Epithelial cell of proximal tubule (primary cell): ENCODE data around the gene CAPNS1. TPM values are rescaled to one million over a fixed set of nuclear protein-coding genes. Genes with fewer than 3 reads are reported as not detected.
A peak's percentile ranks its signal among the peaks of the same experiment; 100 is the strongest.

ENCODE experiments used
- DNase-seq: peaks from one replicate; pipeline ENCODE4 v3.0.0-alpha.2; 2011; ENCODE audit warnings: low read depth
- H3K4me3 ChIP-seq: 2 replicates; pipeline ENCODE4 v1.5.1; 2011; ENCODE audit warnings: low read depth, mild to moderate bottlenecking, low read length
- CTCF ChIP-seq: conservative IDR thresholded peaks from 2 replicates; pipeline ENCODE4 v1.5.1; 2012; ENCODE audit warnings: low read depth, mild to moderate bottlenecking, low read length
- total RNA-seq: library from RNA; depleted of rRNA; stranded (reverse); fragments of >200 nt; gene quantifications from 2 replicates; pipeline ENCODE4 v1.2.3, GENCODE V29; 2015

CAPNS1 gene
- total RNA-seq, 1 donor from 2014 or later: 267 TPM

GRCh38 chr19:36113894-36114720 lies 25.8 kb upstream of the CAPNS1 start:
- H3K4me3 ChIP-seq: peak overlapping the region; percentile 90
- peak; percentile 35 for TF ChIP-seq CTCF
- no peak for DNase-seq

GRCh38 chr19:36114721-36115452 lies 25.0 kb upstream of the CAPNS1 start, which contains the start of gene POLR2I:
TSS of gene POLR2I (minus strand) at chr19:36114875. CDS start at chr19:36114856, 19 bp downstream.
- DNase-seq: peak; percentile 97
- TF ChIP-seq CTCF: no peak
- H3K4me3 ChIP-seq: peak within 1 kb of the TSS; percentile 90

GRCh38 chr19:36115453-36116343 lies 24.2 kb upstream of the CAPNS1 start, which contains the start of gene TBCB:
TSS of gene TBCB (plus strand) at chr19:36115468. CDS start at chr19:36115561, 93 bp downstream.
- no peak for DNase-seq
- TF ChIP-seq CTCF: no peak
- H3K4me3 ChIP-seq: peak within 1 kb of the TSS; percentile 90

- no peak for TF ChIP-seq CTCF
- peak overlapping the region; percentile 81 for H3K4me3 ChIP-seq
- no peak for DNase-seq
These were observed 23.6 kb upstream of the CAPNS1 start for GRCh38 chr19:36116344-36116637.

- no peak for DNase-seq
- H3K4me3 ChIP-seq: no peak overlapping the region
- no peak for TF ChIP-seq CTCF
These were observed 19.5 kb upstream of the CAPNS1 start for GRCh38 chr19:36120092-36120983.

GRCh38 chr19:36120984-36121358 lies 18.9 kb upstream of the CAPNS1 start:
- H3K4me3 ChIP-seq: no peak overlapping the region
- TF ChIP-seq CTCF: no peak
- no peak for DNase-seq
